Measurements from ENCODE around the gene CCDC33. TPM values are rescaled to one million over a fixed set of nuclear protein-coding genes. Genes with fewer than 3 reads are reported as not detected.

CCDC33 gene
- total RNA-seq, 1 donor from 2014 or later, result 4.2 TPM

GRCh38 chr15:74307827-74308811 is 72.0 kb downstream of the CCDC33 start:
- Mint-ChIP-seq H3K4me3 (no peak overlapping the region), H3K36me3 (no peaks in the 10 kb centered on the region), H3K4me1 (peaks cover 58% of the 10 kb centered on the region), H3K27me3 (ENCODE audit: low read depth) (peaks cover 28% of the 10 kb centered on the region), H3K9me3 (no peaks in the 10 kb centered on the region), H3K27ac (no peak overlapping the region)
- DNase-seq (ENCODE audit: low spot score in 2 of 2, unreplicated experiment in 2 of 2), result peak in 1 of 2 experiments; percentile 62
- TF ChIP-seq CTCF (IDR thresholded peaks at IDR 0.05; ENCODE audit: unreplicated experiment), result peak; percentile 34

GRCh38 chr15:74311734-74312444 is 75.8 kb downstream of the CCDC33 start:
- no peak overlapping the region for H3K27ac Mint-ChIP-seq

GRCh38 chr15:74312445-74313007 is 76.4 kb downstream of the CCDC33 start:
- no peak for TF ChIP-seq CTCF (IDR thresholded peaks at IDR 0.05; ENCODE audit: unreplicated experiment)
- H3K4me1 Mint-ChIP-seq, result peaks cover 62% of the 10 kb centered on the region
- H3K4me3 Mint-ChIP-seq, result no peak overlapping the region
- no peak overlapping the region for H3K27ac Mint-ChIP-seq
- peaks cover 6% of the 10 kb centered on the region for H3K27me3 Mint-ChIP-seq (ENCODE audit: low read depth)
- H3K36me3 Mint-ChIP-seq, result no peaks in the 10 kb centered on the region
- no peaks in the 10 kb centered on the region for H3K9me3 Mint-ChIP-seq
- DNase-seq (ENCODE audit: low spot score in 2 of 2, unreplicated experiment in 2 of 2), result no peak

More at GRCh38 chr15:74311734-74312444, 75.8 kb downstream of the CCDC33 start:
- no peak for DNase-seq (ENCODE audit: low spot score in 2 of 2, unreplicated experiment in 2 of 2)
- Mint-ChIP-seq H3K4me3 (no peak overlapping the region), H3K9me3 (no peaks in the 10 kb centered on the region), H3K36me3 (no peaks in the 10 kb centered on the region), H3K4me1 (peaks cover 62% of the 10 kb centered on the region), H3K27me3 (ENCODE audit: low read depth) (peaks cover 6% of the 10 kb centered on the region)
- no peak for TF ChIP-seq CTCF (IDR thresholded peaks at IDR 0.05; ENCODE audit: unreplicated experiment)

- peaks cover 60% of the 10 kb centered on the region for H3K4me1 Mint-ChIP-seq
- H3K27ac Mint-ChIP-seq, result no peak overlapping the region
- no peaks in the 10 kb centered on the region for H3K9me3 Mint-ChIP-seq
- no peak overlapping the region for H3K4me3 Mint-ChIP-seq
- DNase-seq (ENCODE audit: low spot score in 2 of 2, unreplicated experiment in 2 of 2), result no peak
- H3K27me3 Mint-ChIP-seq (ENCODE audit: low read depth), result peaks cover 6% of the 10 kb centered on the region
- TF ChIP-seq CTCF (IDR thresholded peaks at IDR 0.05; ENCODE audit: unreplicated experiment), result no peak
- no peaks in the 10 kb centered on the region for H3K36me3 Mint-ChIP-seq
These were observed 77.8 kb downstream of the CCDC33 start for GRCh38 chr15:74313889-74314288.

GRCh38 chr15:74314795-74315438 is 78.8 kb downstream of the CCDC33 start:
- Mint-ChIP-seq H3K27me3 (ENCODE audit: low read depth) (peaks cover 4% of the 10 kb centered on the region), H3K36me3 (no peaks in the 10 kb centered on the region), H3K4me1 (peaks cover 64% of the 10 kb centered on the region), H3K9me3 (no peaks in the 10 kb centered on the region), H3K4me3 (no peak overlapping the region), H3K27ac (peak overlapping the region; percentile 59)
- DNase-seq (ENCODE audit: low spot score in 2 of 2, unreplicated experiment in 2 of 2), result no peak
- no peak for TF ChIP-seq CTCF (IDR thresholded peaks at IDR 0.05; ENCODE audit: unreplicated experiment)

Measured in mesothelial cell of epicardium (in vitro differentiated cells).